ENCODE data around the gene CREBL2.

- TF ChIP-seq CTCF (IDR thresholded peaks at IDR 0.05) (no peak), EZH2 (IDR thresholded peaks at IDR 0.05; ENCODE audit: borderline replicate concordance, insufficient read depth, low read depth, low read length, poor library complexity, severe bottlenecking) (no peak)
Measured at GRCh38 chr12:12691549-12691948, 79.9 kb downstream of the CREBL2 start.
